H1 (cell line): ENCODE results near the gene IDE. TPM values are rescaled to one million over a fixed set of nuclear protein-coding genes. Genes with fewer than 3 reads are reported as not detected.

Experiments
- CTCF ChIA-PET: fragments of 300-600 bp; sonication (Branson Sonifier 250); formaldehyde crosslinking; loops from one replicate; lab custom pipeline; 2021; ENCODE audit not compliant: partially characterized antibody; lab: Charles Lee
- POLR2A ChIA-PET: fragments of 300-600 bp; sonication (Branson Sonifier 250); formaldehyde crosslinking; loops from one replicate; lab custom pipeline; 2021; ENCODE audit warnings: inconsistent platforms; ENCODE audit not compliant: partially characterized antibody; lab: Charles Lee
- DNase-seq, 2 experiments: peaks; one replicate each; pipeline versions ENCODE4 v3.0.0 to v3.0.0-alpha.2; 2010 to 2022; ENCODE audit warnings: low spot score in 2 of 2, low read depth in 1 of 2, mixed read lengths in 1 of 2
- FAIRE-seq: peaks from 2 replicates; lab custom pipeline; 2011; peaks lifted over from hg19 to GRCh38; lab: Jason Lieb, UNC
- H2AFZ ChIP-seq: 2 replicates; pipeline ENCODE4 v1.8.1; 2012; ENCODE audit warnings: low read length, inconsistent platforms
- H2AK5ac ChIP-seq: 2 replicates; pipeline ENCODE4 v1.6.1; 2013; ENCODE audit warnings: low read depth, low read length
- H2BK120ac ChIP-seq: replicated peaks from 2 replicates; pipeline ENCODE3; 2013; ENCODE audit warnings: low read depth, low read length, inconsistent platforms
- H2BK12ac ChIP-seq: 2 replicates; pipeline ENCODE4 v1.6.1; 2013; ENCODE audit warnings: low read depth, low read length
- H2BK15ac ChIP-seq: 2 replicates; pipeline ENCODE4 v1.6.1; 2013; ENCODE audit warnings: low read length
- H2BK20ac ChIP-seq: 2 replicates; pipeline ENCODE4 v1.6.1; 2013; ENCODE audit warnings: low read length
- H2BK5ac ChIP-seq: 2 replicates; pipeline ENCODE4 v1.6.1; 2013; ENCODE audit warnings: low read depth, low read length
- H3K14ac ChIP-seq: 2 replicates; pipeline ENCODE4 v1.6.1; 2013; ENCODE audit warnings: inconsistent platforms; ENCODE audit not compliant: insufficient read length
- H3K18ac ChIP-seq: 2 replicates; pipeline ENCODE4 v1.6.1; 2013; ENCODE audit warnings: low read length; ENCODE audit errors: extremely low read depth
- H3K23ac ChIP-seq: 2 replicates; pipeline ENCODE4 v1.6.1; 2013; ENCODE audit warnings: inconsistent platforms; ENCODE audit not compliant: insufficient read length
- H3K23me2 ChIP-seq: 2 replicates; pipeline ENCODE4 v1.6.1; 2013; ENCODE audit warnings: low read depth, low read length
- H3K27ac ChIP-seq: 2 replicates; pipeline ENCODE4 v1.6.1; 2011; ENCODE audit warnings: low read depth, low read length, inconsistent platforms
- H3K27me3 ChIP-seq, 4 experiments: replicated peaks in 1 of 4; 1 replicate in 1 of 4; 2 replicates in 3 of 4; pipeline versions ENCODE4 v1.6.1 to v1.8.1; 2011 to 2013; ENCODE audit warnings: low read length in 3 of 4, mild to moderate bottlenecking in 3 of 4, inconsistent platforms in 2 of 4, mixed read lengths in 2 of 4, moderate library complexity in 1 of 4; ENCODE audit not compliant: control insufficient read depth in 3 of 4, insufficient read depth in 3 of 4; ENCODE audit errors: extremely low read depth in 1 of 4
- H3K36me3 ChIP-seq, 4 experiments: 2 replicates each; pipeline versions ENCODE4 v1.6.1 to v1.8.1; 2011 to 2013; ENCODE audit warnings: mild to moderate bottlenecking in 4 of 4, low read length in 3 of 4, moderate library complexity in 2 of 4, control low read depth in 1 of 4, inconsistent platforms in 1 of 4; ENCODE audit not compliant: insufficient read depth in 4 of 4, control insufficient read depth in 2 of 4
- H3K4ac ChIP-seq: replicated peaks from 2 replicates; pipeline ENCODE3; 2013; ENCODE audit warnings: low read length, low read depth, mixed read lengths, inconsistent platforms; ENCODE audit not compliant: insufficient read length
- H3K4me1 ChIP-seq, 4 experiments: replicated peaks in 1 of 4; 1 replicate in 1 of 4; 2 replicates in 3 of 4; pipeline versions ENCODE4 v1.6.1 to v1.8.1; 2011 to 2013; ENCODE audit warnings: low read length in 3 of 4, inconsistent platforms in 2 of 4, mixed read lengths in 1 of 4; ENCODE audit not compliant: insufficient read depth in 4 of 4, control insufficient read depth in 3 of 4
- H3K4me2 ChIP-seq, 2 experiments: 2 replicates each; pipeline versions ENCODE4 v1.6.1 to v1.8.1; 2011 to 2013; ENCODE audit warnings: low read depth in 2 of 2, low read length in 2 of 2, control low read depth in 1 of 2, inconsistent platforms in 1 of 2, mild to moderate bottlenecking in 1 of 2; ENCODE audit not compliant: insufficient read depth in 1 of 2
- H3K4me3 ChIP-seq, 4 experiments: fragments of 200-600, 300-600 bp in 1 of 4; sonication (generic), shearing (Covaris generic), sonication (Bioruptor Twin) in 1 of 4; 2 replicates each; pipeline versions ENCODE4 v1.5.1 to v1.8.1; 2011 to 2016; ENCODE audit warnings: low read length in 4 of 4, low read depth in 3 of 4, control low read depth in 2 of 4, inconsistent platforms in 2 of 4, mild to moderate bottlenecking in 2 of 4, mixed read lengths in 1 of 4, moderate library complexity in 1 of 4; ENCODE audit not compliant: insufficient read depth in 2 of 4; ENCODE audit errors: extremely low read depth in 1 of 4
- H3K56ac ChIP-seq: replicated peaks from 2 replicates; pipeline ENCODE3; 2013; ENCODE audit warnings: low read depth, mild to moderate bottlenecking, mixed read lengths, low read length, inconsistent platforms; ENCODE audit not compliant: insufficient read length
- H3K79me1 ChIP-seq: 2 replicates; pipeline ENCODE4 v1.6.1; 2013; ENCODE audit warnings: low read depth, low read length, control low read depth
- H3K79me2 ChIP-seq, 2 experiments: 2 replicates each; pipeline versions ENCODE4 v1.6.1 to v1.8.1; 2012 to 2013; ENCODE audit warnings: low read length in 2 of 2, mild to moderate bottlenecking in 2 of 2, inconsistent platforms in 1 of 2; ENCODE audit not compliant: insufficient read depth in 2 of 2, control insufficient read depth in 1 of 2
- H3K9ac ChIP-seq, 4 experiments: replicated peaks in 1 of 4; 1 replicate in 1 of 4; 2 replicates in 3 of 4; pipeline versions ENCODE4 v1.6.1 to v1.8.1; 2011 to 2013; ENCODE audit warnings: low read depth in 3 of 4, low read length in 3 of 4, control low read depth in 2 of 4, mild to moderate bottlenecking in 2 of 4, moderate library complexity in 2 of 4, inconsistent platforms in 1 of 4; ENCODE audit errors: extremely low read depth in 1 of 4
- H3K9me3 ChIP-seq, 2 experiments: 2 replicates each; pipeline versions ENCODE4 v1.6.1 to v1.8.1; 2012 to 2013; ENCODE audit warnings: mild to moderate bottlenecking in 2 of 2, moderate library complexity in 2 of 2, control low read depth in 1 of 2, inconsistent platforms in 1 of 2, low read depth in 1 of 2, low read length in 1 of 2, mixed read lengths in 1 of 2; ENCODE audit not compliant: insufficient read depth in 2 of 2
- H4K20me1 ChIP-seq, 2 experiments: replicated peaks in 1 of 2; 2 replicates each; pipeline versions ENCODE3 to v1.8.1; 2011 to 2013; ENCODE audit warnings: inconsistent platforms in 2 of 2, low read length in 2 of 2, mild to moderate bottlenecking in 1 of 2; ENCODE audit not compliant: insufficient read depth in 2 of 2, control insufficient read depth in 1 of 2
- H4K5ac ChIP-seq: 2 replicates; pipeline ENCODE4 v1.6.1; 2013; ENCODE audit warnings: low read length, low read depth, mixed read lengths, inconsistent platforms; ENCODE audit not compliant: insufficient read length
- H4K8ac ChIP-seq: 2 replicates; pipeline ENCODE4 v1.8.0; 2013; ENCODE audit warnings: mild to moderate bottlenecking, moderate library complexity, low read length, inconsistent platforms; ENCODE audit not compliant: insufficient read depth; ENCODE audit errors: extremely low read depth
- H4K91ac ChIP-seq: replicated peaks from 2 replicates; pipeline ENCODE3; 2013; ENCODE audit warnings: low read length, mixed read lengths, inconsistent platforms; ENCODE audit not compliant: insufficient read length
- CHD1 ChIP-seq: IDR thresholded peaks from 2 replicates; pipeline ENCODE4 v1.6.1; 2012; ENCODE audit warnings: low read depth, low read length, improper control_type of control experiment
- WGBS, 2 experiments: shearing (Covaris generic) in 1 of 2; methylation state at CpG; one replicate each; pipeline versions ENCODE4 v1.1.6 to v1.1.7; 2013 to 2015; ENCODE audit warnings: low lambda C conversion rate in 2 of 2, mixed read lengths in 2 of 2, inconsistent platforms in 1 of 2, low coverage in 1 of 2, missing lambda C conversion rate in 1 of 2; ENCODE audit not compliant: insufficient replicate concordance in 2 of 2, insufficient coverage in 1 of 2, insufficient read length in 1 of 2; ENCODE audit errors: extremely low coverage in 1 of 2, missing lambda C conversion rate in 1 of 2; 5-methylcytosine and 5-hydroxymethylcytosine counted together
- polyA plus RNA-seq, 7 experiments: library from polyadenylated mRNA; depleted of rRNA in 3 of 7; stranded (reverse) in 5 of 7; unstranded in 2 of 7; fragments of >200 nt in 5 of 7; fragments of 200-250 nt in 2 of 7; gene quantifications; 1 replicate in 5 of 7; 2 replicates in 1 of 7; 4 replicates in 1 of 7; pipeline versions ENCODE4 v1.2.1 to v1.2.3, GENCODE V29; 2011 to 2013; ENCODE audit warnings: missing spikeins in 2 of 7, mixed read lengths in 2 of 7
- total RNA-seq: library from RNA; stranded (reverse); fragmentation: NEBNext Ultra II Directional; extraction: Animal tissue kit (Norgen Biotek cat#: 25700); gene quantifications from 2 replicates; pipeline ENCODE4 v1.2.1, GENCODE V29; 2021

Gene IDE
- total and polyA plus RNA-seq, 2 of the 8 experiments (the other 6 are each of a cell fraction or from before 2014, with no cell fraction given), result 12.7 to 52.7 TPM

GRCh38 chr10:92523639-92524038 is 50.3 kb downstream of the IDE start:
- H3K27me3 ChIP-seq, result no peaks in the 10 kb centered on the region
- H3K9ac ChIP-seq, result no peak overlapping the region
- H4K91ac ChIP-seq, result no peak overlapping the region
- WGBS, 2 experiments, result 92% methylated on average over 2 of the region's 3 CpGs; no CpG with 5 or more reads in 1 of the 2 experiments
- H2BK120ac ChIP-seq, result no peak overlapping the region
- no peaks in the 10 kb centered on the region for H3K4me1 ChIP-seq
- no peak overlapping the region for H3K18ac ChIP-seq
- H3K23me2 ChIP-seq, result no peaks in the 10 kb centered on the region
- H3K23ac ChIP-seq, result no peak overlapping the region
- no peak overlapping the region for H2BK20ac ChIP-seq
- no peaks in the 10 kb centered on the region for H3K9me3 ChIP-seq
- no peaks in the 10 kb centered on the region for H3K79me1 ChIP-seq
- no peak for TF ChIP-seq CHD1
- ChIA-PET CTCF (interaction anchor here (1.6 kb wide), 1 partner anchor 49 kb away, joined by 3 read pairs; no protein-coding TSS in a partner anchor), POLR2A (interaction anchor here (0.6 to 1.2 kb wide), 2 partner anchors 49 to 114 kb away, joined by 3 to 4 read pairs; no protein-coding TSS in a partner anchor)
- no peak overlapping the region for H2BK15ac ChIP-seq
- H4K20me1 ChIP-seq, result no peaks in the 10 kb centered on the region
- H4K5ac ChIP-seq, result no peak overlapping the region
- H2BK5ac ChIP-seq, result no peak overlapping the region
- no peak overlapping the region for H3K56ac ChIP-seq
- H3K4me2 ChIP-seq, result no peak overlapping the region
- H3K4ac ChIP-seq, result no peak overlapping the region
- H3K27ac ChIP-seq, result no peak overlapping the region
- no peak overlapping the region for H2AFZ ChIP-seq
- H3K36me3 ChIP-seq, result no peaks in the 10 kb centered on the region; a peak in 1 of 8 replicates
- H4K8ac ChIP-seq, result no peak overlapping the region
- H2AK5ac ChIP-seq, result no peak overlapping the region
- H3K79me2 ChIP-seq, result no peaks in the 10 kb centered on the region
- DNase-seq, result no peak
- no peak overlapping the region for H3K14ac ChIP-seq
- no peak overlapping the region for H2BK12ac ChIP-seq
- no peak overlapping the region for H3K4me3 ChIP-seq
- no peak for FAIRE-seq
